Measurements from ENCODE around the gene G6PD. TPM values are rescaled to one million over a fixed set of nuclear protein-coding genes. Genes with fewer than 3 reads are reported as not detected.

Gene G6PD
- total and polyA plus RNA-seq, 2 of the 8 experiments (the other 6 are each of a cell fraction or from before 2014, with no cell fraction given) = 47.3 to 55.1 TPM

DNA sequence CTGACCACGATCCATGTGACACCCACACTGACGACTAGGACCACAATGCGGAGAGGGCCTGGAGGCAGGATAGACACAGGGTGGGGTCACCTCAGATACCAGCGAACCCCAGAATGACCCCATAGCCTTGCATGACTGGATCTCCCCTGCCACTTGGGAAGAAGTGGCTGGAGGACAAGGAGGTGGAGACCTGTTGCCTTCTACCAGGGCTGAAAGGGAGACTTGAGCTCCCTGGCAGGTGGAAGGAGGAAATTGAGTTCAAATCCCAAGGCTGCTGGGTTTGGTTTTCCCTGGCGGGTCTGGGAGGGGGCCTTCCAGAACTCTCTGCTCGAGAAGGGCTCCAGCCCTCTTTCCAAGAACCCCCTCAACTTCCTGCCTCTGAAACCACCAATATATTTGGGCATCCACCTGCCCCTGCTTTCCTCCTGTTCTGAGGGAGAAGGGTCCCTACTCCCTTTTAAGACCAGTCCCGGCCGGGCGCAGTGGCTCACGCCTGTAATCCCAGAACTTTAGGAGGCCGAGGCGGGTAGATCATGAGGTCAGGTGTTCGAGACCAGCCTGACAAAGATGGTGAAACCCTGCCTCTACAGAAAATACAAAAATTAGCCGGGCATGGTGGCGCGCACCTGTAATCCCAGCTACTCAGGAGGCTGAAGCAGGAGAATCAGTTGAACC, 33.6 kb downstream of the G6PD start:
- Histone ChIP-seq H3K4ac (replicated peaks; ENCODE audit: insufficient read length, low read depth, low read length) (no peak overlapping the region), H3K23me2 (ENCODE audit: low read depth, low read length) (peaks cover 9% of the 10 kb centered on the region), H3K36me3 (ENCODE audit: control insufficient read depth in 2 of 4, insufficient read depth in 4 of 4, low read length in 3 of 4) (no peaks in the 10 kb centered on the region), H3K27me3 (replicated peaks in 1 of 4; ENCODE audit: control insufficient read depth in 3 of 4, extremely low read depth in 1 of 4, insufficient read depth in 3 of 4, low read length in 3 of 4) (no peaks in the 10 kb centered on the region), H4K20me1 (replicated peaks in 1 of 2; ENCODE audit: control insufficient read depth in 1 of 2, insufficient read depth in 2 of 2, low read length in 2 of 2) (no peaks in the 10 kb centered on the region), H4K91ac (replicated peaks; ENCODE audit: insufficient read length, low read length) (no peak overlapping the region), H3K18ac (ENCODE audit: extremely low read depth, low read length) (no peak overlapping the region), H3K79me2 (ENCODE audit: control insufficient read depth in 1 of 2, insufficient read depth in 2 of 2, low read length in 2 of 2) (no peaks in the 10 kb centered on the region), H3K9ac (replicated peaks in 1 of 4; ENCODE audit: extremely low read depth in 1 of 4, low read depth in 3 of 4, low read length in 3 of 4) (no peak overlapping the region), H2BK15ac (ENCODE audit: low read length) (no peak overlapping the region), H2BK20ac (ENCODE audit: low read length) (no peak overlapping the region), H3K27ac (ENCODE audit: low read depth, low read length) (no peak overlapping the region), H2BK12ac (ENCODE audit: low read depth, low read length) (no peak overlapping the region), H3K56ac (replicated peaks; ENCODE audit: insufficient read length, low read depth, low read length) (no peak overlapping the region), H2AK5ac (ENCODE audit: low read depth, low read length) (no peak overlapping the region), H3K79me1 (ENCODE audit: low read depth, low read length) (no peaks in the 10 kb centered on the region), H3K4me1 (replicated peaks in 1 of 4; ENCODE audit: control insufficient read depth in 3 of 4, insufficient read depth in 4 of 4, low read length in 3 of 4) (peaks cover 1 to 7% (median 5%) of the 10 kb centered on the region in 4 experiments; a peak in 6 of 7 replicates), H3K4me2 (ENCODE audit: insufficient read depth in 1 of 2, low read depth in 2 of 2, low read length in 2 of 2) (no peak overlapping the region), H4K5ac (ENCODE audit: insufficient read length, low read depth, low read length) (no peak overlapping the region), H2AFZ (ENCODE audit: low read length) (no peak overlapping the region), H4K8ac (ENCODE audit: extremely low read depth, insufficient read depth, low read length) (no peak overlapping the region), H2BK120ac (replicated peaks; ENCODE audit: low read depth, low read length) (no peak overlapping the region), H3K14ac (ENCODE audit: insufficient read length) (no peak overlapping the region), H3K23ac (ENCODE audit: insufficient read length) (no peak overlapping the region), H3K9me3 (ENCODE audit: insufficient read depth in 2 of 2, low read depth in 1 of 2, low read length in 1 of 2) (no peaks in the 10 kb centered on the region), H2BK5ac (ENCODE audit: low read depth, low read length) (no peak overlapping the region), H3K4me3 (ENCODE audit: extremely low read depth in 1 of 4, insufficient read depth in 2 of 4, low read depth in 3 of 4, low read length in 4 of 4) (no peak overlapping the region)
- DNase-seq (ENCODE audit: low read depth in 1 of 2, low spot score in 2 of 2) = no peak
- TF ChIP-seq TAF7 (optimal IDR thresholded peaks at IDR 0.05; ENCODE audit: borderline replicate concordance, low read depth, low read length) (no peak), CTCF (IDR thresholded peaks at IDR 0.05; ENCODE audit: control extremely low read depth in 1 of 3, insufficient read depth in 1 of 3, low read depth in 1 of 3, low read length in 3 of 3) (no peak)
- ChIA-PET CTCF (ENCODE audit: partially characterized antibody) (no interaction called here), POLR2A (ENCODE audit: partially characterized antibody) (no interaction called here)
- no peak for FAIRE-seq
- WGBS, 2 experiments (ENCODE audit: extremely low coverage in 1 of 2, insufficient coverage in 1 of 2, insufficient read length in 1 of 2, insufficient replicate concordance in 2 of 2, low coverage in 1 of 2, low lambda C conversion rate in 2 of 2, missing lambda C conversion rate in 1 of 2) = 96% methylated on average over 7 of the region's 16 CpGs; no CpG with 5 or more reads in 1 of the 2 experiments

Measured in H1 (cell line).